ENCODE results near the gene UGT2B28. TPM values are rescaled to one million over a fixed set of nuclear protein-coding genes. Genes with fewer than 3 reads are reported as not detected.
"Not testable (repeated sequence)": the region's sequence is repeated elsewhere in the genome, so short reads cannot be mapped to it uniquely, and the experiment has no call there.

The UGT2B28 gene
- not detected for total RNA-seq
- long read RNA-seq: 0 reads

- DNase-seq; H3K9me3 ChIP-seq; intact Hi-C loops (cut with DNase I); H3K4me3 ChIP-seq; H3K4me1 ChIP-seq; ATAC-seq; H3K36me3 ChIP-seq; H3K27me3 ChIP-seq (ENCODE audit: low read depth); H3K27ac ChIP-seq: not testable (repeated sequence)
Measured at GRCh38 chr4:69280081-69280480, at the start of gene UGT2B28. Gene UGT2B28, plus strand, starts transcription at chr4:69280475. Its CDS starts 26 bp downstream, at chr4:69280501.

DNA sequence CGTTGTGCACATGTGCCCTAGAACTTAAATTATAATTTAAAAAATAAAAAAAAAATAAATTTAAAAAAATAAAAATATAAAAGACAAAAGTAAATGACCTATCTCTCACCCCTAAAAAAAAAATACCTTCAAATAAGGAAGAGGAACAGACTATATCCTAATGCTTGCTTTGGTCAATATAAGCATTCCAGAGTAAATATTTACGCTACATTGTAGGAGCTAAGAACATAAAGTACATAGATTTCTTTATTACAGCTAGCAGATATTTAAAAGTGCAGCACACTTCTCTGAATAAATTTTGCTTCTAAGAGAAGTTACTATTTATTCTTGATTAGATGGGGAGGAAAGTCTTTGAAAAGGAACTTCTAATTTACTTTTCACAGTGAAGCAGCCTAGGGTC lies 41.2 kb upstream of the UGT2B28 start:
- H3K9me3 ChIP-seq: no peaks in the 10 kb centered on the region
- no peak for ATAC-seq
- TF ChIP-seq, protein P1, sequence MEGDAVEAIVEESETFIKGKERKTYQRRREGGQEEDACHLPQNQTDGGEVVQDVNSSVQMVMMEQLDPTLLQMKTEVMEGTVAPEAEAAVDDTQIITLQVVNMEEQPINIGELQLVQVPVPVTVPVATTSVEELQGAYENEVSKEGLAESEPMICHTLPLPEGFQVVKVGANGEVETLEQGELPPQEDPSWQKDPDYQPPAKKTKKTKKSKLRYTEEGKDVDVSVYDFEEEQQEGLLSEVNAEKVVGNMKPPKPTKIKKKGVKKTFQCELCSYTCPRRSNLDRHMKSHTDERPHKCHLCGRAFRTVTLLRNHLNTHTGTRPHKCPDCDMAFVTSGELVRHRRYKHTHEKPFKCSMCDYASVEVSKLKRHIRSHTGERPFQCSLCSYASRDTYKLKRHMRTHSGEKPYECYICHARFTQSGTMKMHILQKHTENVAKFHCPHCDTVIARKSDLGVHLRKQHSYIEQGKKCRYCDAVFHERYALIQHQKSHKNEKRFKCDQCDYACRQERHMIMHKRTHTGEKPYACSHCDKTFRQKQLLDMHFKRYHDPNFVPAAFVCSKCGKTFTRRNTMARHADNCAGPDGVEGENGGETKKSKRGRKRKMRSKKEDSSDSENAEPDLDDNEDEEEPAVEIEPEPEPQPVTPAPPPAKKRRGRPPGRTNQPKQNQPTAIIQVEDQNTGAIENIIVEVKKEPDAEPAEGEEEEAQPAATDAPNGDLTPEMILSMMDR (IDR thresholded peaks at IDR 0.05): no peak
- H3K4me3 ChIP-seq: no peak overlapping the region
- no peak for DNase-seq
- no peaks in the 10 kb centered on the region for H3K4me1 ChIP-seq
- intact Hi-C loops (cut with DNase I): no loop called here
- H3K27ac ChIP-seq: no peak overlapping the region
- no peaks in the 10 kb centered on the region for H3K36me3 ChIP-seq
- no peaks in the 10 kb centered on the region for H3K27me3 ChIP-seq (ENCODE audit: low read depth)

DNA sequence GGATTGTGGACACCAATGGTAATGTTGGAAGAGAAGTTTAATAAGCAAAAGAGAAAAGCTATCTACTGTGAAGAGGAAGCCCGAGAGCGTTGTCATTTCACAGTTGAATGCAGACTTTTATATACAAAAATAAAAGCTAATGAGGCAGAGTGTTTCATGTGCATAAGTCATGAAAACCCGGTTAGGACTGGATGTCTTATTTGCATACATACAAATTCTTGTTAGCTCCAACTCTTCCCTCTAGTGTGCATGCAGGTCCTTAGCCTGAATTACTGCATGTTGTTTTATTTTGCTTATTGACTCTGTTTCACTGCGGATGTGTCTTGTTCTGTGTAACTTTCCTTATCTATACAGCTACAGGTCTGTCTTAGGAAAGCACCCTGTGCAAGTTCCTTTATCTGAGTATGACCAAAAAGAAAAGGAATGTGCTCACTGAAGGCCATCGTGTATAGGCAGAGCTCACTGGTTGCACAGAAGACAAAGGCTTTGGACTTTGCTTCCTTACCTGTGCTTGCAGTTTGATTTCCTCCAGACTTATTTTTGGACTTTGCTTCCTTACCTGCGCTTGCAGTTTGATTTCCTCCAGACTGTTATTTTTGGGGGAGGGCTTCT lies 40.6 kb upstream of the UGT2B28 start:
- Histone ChIP-seq H3K36me3 (no peaks in the 10 kb centered on the region), H3K4me3 (no peak overlapping the region), H3K27ac (no peak overlapping the region), H3K9me3 (no peaks in the 10 kb centered on the region), H3K27me3 (ENCODE audit: low read depth) (no peaks in the 10 kb centered on the region), H3K4me1 (no peaks in the 10 kb centered on the region)
- intact Hi-C loops (cut with DNase I): loop anchor here (5.0 kb wide), 1 partner anchor 68 kb away; no protein-coding TSS in a partner anchor
- ATAC-seq (no peak), DNase-seq (no peak)
- TF ChIP-seq, protein P1 (IDR thresholded peaks at IDR 0.05): no peak

- H3K4me3 ChIP-seq; DNase-seq; H3K9me3 ChIP-seq; H3K27ac ChIP-seq; H3K27me3 ChIP-seq (ENCODE audit: low read depth); H3K4me1 ChIP-seq; ATAC-seq; H3K36me3 ChIP-seq: not testable (repeated sequence)
- intact Hi-C loops (cut with DNase I): loop anchor here (5.0 kb wide), 1 partner anchor 67 kb away; no protein-coding TSS in a partner anchor
Measured at GRCh38 chr4:69240787-69241186, 39.5 kb upstream of the UGT2B28 start.

DNA sequence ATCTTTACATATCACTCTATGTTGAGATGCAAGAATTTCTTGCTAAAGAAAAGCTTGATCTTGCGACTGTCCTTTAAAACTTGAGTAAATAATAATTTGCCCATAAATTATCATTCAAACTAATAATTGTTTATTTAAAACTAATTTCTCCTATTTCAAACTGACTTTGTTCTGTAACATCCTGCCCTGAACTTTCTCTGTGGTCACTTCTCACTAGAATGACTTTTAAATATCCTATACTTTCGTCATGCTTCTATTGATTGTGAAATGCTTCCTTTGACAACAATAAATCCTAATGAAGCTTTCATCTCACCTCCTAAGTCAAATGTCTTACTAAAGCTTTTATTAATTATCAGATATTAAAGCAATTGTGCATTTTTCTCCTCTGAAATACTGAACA lies 38.5 kb upstream of the UGT2B28 start:
- intact Hi-C loops (cut with DNase I): loop anchor here (5.0 kb wide), 1 partner anchor 66 kb away; no protein-coding TSS in a partner anchor
- not testable (repeated sequence) for H3K27me3 ChIP-seq (ENCODE audit: low read depth); H3K27ac ChIP-seq; H3K4me1 ChIP-seq; H3K36me3 ChIP-seq; H3K9me3 ChIP-seq; ATAC-seq; H3K4me3 ChIP-seq; DNase-seq

GRCh38 chr4:69242562-69243240 lies 37.6 kb upstream of the UGT2B28 start:
- not testable (repeated sequence) for H3K9me3 ChIP-seq; DNase-seq; ATAC-seq; H3K36me3 ChIP-seq; H3K27me3 ChIP-seq (ENCODE audit: low read depth); H3K4me1 ChIP-seq; H3K27ac ChIP-seq; H3K4me3 ChIP-seq
- intact Hi-C loops (cut with DNase I): loop anchor here (5.0 kb wide), 1 partner anchor 65 kb away; no protein-coding TSS in a partner anchor

DNA sequence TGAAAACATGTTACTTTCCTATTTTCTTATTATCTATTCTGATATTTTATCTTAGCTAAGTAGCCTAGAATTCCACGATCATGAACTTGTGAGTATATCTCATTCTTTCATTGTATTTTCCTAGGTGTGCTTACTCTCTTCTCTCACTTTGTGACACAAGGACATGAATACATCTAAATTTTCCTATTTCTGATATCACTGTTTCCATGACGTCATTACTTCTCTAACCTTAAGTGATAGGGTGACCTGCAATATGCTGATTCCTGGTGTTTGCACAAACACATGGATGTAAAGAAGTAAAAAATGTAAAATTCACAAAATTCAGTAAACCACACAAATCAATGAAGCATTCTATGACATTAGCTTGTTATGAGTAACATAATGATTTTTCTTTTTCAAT lies 29.4 kb upstream of the UGT2B28 start:
- H3K9me3 ChIP-seq; ATAC-seq; H3K4me1 ChIP-seq; H3K4me3 ChIP-seq; H3K36me3 ChIP-seq; intact Hi-C loops (cut with DNase I); DNase-seq; H3K27me3 ChIP-seq (ENCODE audit: low read depth); H3K27ac ChIP-seq: not testable (repeated sequence)

DNA sequence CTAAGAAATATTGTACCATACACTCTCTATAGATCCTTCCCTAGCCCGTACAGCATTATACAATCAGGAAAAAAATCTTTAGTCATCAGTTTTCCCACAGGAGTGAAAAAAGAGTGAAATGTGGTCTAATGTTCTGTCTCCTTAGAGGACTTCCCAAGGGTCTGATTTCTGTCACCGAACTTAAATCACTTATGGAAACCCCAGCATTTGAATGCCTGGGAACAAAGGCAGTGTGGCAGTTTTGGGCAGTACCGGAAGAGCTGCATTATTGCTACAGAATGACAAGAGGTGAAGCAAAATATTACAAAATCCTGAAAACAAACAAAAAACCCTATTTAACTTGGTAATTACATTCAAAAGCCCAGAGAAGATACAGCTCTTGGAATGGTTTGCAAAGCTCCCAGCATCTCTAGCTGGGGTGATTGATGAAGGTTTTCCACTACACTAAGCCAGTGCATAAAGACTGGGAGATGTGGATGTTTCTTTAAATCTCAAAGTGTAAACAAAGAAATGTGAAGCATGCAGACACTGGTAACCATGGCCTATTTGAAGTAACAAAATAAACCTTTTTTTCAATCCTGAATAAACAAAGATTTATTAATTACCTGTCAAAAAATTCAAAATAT lies 27.0 kb upstream of the UGT2B28 start:
- ATAC-seq; H3K4me3 ChIP-seq; H3K36me3 ChIP-seq; H3K9me3 ChIP-seq; H3K4me1 ChIP-seq; H3K27me3 ChIP-seq (ENCODE audit: low read depth); H3K27ac ChIP-seq; intact Hi-C loops (cut with DNase I); DNase-seq: not testable (repeated sequence)

DNA sequence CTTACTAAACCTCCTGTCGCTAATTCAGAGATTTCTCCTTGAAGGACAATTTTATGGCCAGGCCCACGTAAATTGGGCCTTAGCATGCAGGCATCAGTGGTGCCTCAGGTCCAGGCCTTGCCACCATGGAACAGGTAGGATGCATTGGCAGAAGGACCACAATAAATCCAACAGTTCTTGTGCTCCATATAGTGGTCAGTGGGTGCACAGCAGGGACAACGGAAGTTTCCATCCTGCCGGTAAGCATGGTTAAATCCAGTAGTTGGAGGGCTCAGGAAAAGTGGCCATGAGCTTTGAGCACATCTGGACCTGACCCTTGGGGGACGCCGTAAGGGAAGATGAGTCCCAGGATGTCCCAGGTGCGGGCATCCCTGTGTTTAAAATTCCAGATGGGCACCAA lies 11.7 kb upstream of the UGT2B28 start:
- intact Hi-C loops (cut with DNase I); H3K27ac ChIP-seq; H3K4me3 ChIP-seq; H3K4me1 ChIP-seq; ATAC-seq; H3K9me3 ChIP-seq; DNase-seq; H3K36me3 ChIP-seq; H3K27me3 ChIP-seq (ENCODE audit: low read depth): not testable (repeated sequence)

- H3K27ac ChIP-seq; intact Hi-C loops (cut with DNase I); ATAC-seq; DNase-seq; H3K9me3 ChIP-seq; H3K4me1 ChIP-seq; H3K27me3 ChIP-seq (ENCODE audit: low read depth); H3K4me3 ChIP-seq; H3K36me3 ChIP-seq: not testable (repeated sequence)
Measured at GRCh38 chr4:69296356-69296755, 16.1 kb downstream of the UGT2B28 start.

DNA sequence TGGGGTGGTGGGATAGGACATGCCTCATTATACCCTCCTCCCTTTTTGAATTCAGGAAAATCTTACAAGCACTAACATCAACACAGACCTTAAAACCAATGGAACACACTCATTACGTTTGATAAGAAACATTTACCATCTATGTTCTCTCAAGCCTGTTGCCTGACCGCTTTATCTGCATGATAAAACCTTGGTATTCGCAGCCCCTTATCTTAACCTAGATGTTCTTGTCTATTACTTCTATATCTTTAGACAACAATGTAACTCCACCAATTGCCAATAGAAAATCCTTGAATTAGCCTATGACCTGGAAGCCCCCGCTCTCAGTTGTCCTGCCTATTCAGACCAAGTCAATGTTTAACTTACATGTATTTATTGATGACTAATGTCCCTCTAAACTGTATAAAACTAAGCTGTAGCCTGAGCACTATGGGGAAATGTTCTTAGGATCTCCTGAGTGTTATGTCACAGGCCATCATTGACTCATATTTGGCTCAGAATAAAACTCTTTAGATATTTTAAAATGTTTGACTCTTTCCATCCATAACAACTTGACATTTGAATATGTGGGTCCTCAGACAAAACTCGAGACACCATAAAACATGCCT lies 28.3 kb downstream of the UGT2B28 start:
- not testable (repeated sequence) for ATAC-seq; H3K27me3 ChIP-seq (ENCODE audit: low read depth); H3K9me3 ChIP-seq; H3K4me1 ChIP-seq; H3K27ac ChIP-seq; H3K36me3 ChIP-seq; H3K4me3 ChIP-seq; DNase-seq
- intact Hi-C loops (cut with DNase I): loop anchor here (5.0 kb wide), 1 partner anchor 66 kb away; no protein-coding TSS in a partner anchor

Data from lower lobe of right lung (tissue), 2 donors.